DMS 273 (cell line): ENCODE results near the gene DYNLL1.

Experiments
- DNase-seq: peaks from one replicate; lab custom pipeline; 2025; ENCODE audit not compliant: unreplicated experiment; lab: John Stamatoyannopoulos, UW

Gene DYNLL1

DNA sequence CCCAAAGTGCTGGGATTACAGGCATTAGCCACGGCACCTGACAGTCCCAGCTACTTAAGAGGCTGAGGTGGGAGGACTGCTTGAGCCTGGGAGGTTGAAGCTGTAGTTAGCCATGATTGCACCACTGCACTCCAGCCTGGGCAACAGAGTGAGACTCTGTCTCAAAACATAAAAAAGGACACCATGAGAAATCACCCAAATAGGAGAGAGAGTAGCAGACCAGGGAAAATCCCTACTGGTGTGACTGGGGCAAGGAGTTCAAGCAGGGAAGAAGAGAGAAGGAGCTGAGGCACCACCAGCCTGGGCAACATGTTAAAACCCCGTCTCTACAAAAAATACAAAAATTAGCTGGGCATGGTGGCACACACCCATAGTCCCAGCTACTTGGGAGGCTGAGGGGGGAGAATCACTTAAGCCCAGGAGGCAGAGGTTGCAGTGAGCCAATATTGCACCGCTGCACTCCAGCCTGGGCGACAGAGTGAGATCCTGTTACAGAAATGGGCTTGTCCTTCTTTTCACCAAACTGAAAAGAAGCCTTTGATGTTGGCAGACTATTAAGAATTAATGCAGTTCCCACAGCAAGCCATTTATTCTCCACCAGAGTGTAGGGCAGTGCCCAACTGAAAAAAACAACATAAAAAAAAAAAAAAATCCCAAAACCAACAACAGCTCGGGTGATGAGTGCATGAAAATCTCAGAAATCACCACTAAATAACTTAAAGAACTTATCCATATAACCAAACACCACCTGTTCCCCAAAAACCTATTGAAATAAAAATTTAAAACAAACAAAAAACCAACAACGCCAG lies 21.9 kb upstream of the DYNLL1 start:
- DNase-seq: no peak

GRCh38 chr12:120474616-120474960 lies 21.3 kb upstream of the DYNLL1 start:
- peak; percentile 30 for DNase-seq

DNA sequence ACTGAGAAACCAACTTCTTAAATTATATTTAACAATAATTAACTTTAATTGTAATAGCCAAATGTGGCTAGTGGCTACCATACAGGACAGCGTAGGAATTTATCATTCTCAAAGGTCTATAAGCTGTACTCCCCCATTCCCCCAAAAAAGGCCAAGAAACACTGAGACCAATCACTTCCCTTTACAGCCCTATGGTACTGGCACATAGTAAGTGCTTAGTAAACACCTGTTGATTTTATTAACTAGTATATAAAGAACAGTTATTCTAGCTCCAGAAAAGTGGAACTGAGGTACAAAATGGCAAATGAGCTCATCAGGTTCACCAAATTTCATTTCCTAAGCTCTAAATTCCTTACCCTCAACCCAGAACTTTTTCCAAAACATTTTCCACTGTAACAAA lies 20.3 kb upstream of the DYNLL1 start:
- DNase-seq: no peak

DNA sequence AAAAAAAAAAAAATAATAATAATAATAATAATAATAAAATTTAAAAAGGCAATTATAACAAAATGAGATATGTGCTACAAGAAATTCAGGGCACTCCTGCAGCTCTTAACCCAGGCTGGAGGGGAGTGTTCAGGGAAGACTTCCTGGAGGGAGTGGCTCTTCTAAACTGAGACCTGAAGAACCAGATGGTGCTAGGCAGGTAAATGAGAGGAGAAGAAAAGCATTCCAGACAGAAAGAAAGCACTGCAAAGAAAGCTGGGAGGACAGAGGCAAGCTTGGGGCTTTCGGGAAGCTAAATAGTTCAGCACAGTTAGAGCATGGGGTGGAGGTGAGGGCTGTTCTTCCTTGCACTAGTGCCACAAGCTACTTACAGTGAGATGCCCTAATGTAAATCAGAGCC lies 16.5 kb upstream of the DYNLL1 start:
- DNase-seq: no peak

- DNase-seq: no peak
Measured at GRCh38 chr12:120480211-120480610, 15.7 kb upstream of the DYNLL1 start.

DNA sequence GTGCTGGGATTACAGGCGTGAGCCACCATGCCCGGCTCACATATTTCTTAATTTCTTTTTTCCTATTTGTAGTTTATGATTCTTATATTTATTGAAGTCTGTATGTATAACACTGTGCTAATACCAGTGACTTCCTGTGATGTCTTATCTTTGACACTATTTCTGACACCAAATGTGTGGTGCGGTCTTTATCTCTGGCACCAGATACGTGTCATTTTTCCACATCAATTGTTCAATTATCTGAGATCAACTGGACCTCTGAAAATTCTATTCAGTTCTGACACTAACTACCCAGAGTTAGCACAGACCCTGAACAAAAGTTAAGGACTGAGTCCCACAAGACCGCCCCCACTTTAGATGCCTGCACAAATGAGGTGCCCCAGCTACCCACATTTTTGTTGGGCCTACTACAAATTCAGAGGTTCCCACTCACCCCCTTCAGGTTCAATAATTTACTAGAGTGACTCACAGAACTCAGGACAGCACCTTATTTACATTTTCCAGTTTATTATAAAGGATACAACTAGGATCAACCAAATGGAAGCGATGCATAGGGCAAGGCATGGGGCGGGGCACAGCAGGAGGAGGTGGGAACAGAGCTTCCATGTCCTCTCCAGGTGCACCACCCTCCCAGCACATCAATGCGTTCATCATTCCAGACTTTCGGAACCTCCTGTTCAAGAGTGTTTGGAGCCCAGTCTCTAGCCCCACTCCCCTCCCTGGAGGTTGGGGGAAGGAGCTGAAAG lies 14.7 kb upstream of the DYNLL1 start:
- DNase-seq: no peak

- no peak for DNase-seq
Measured at GRCh38 chr12:120483621-120484020, 12.3 kb upstream of the DYNLL1 start.

DNA sequence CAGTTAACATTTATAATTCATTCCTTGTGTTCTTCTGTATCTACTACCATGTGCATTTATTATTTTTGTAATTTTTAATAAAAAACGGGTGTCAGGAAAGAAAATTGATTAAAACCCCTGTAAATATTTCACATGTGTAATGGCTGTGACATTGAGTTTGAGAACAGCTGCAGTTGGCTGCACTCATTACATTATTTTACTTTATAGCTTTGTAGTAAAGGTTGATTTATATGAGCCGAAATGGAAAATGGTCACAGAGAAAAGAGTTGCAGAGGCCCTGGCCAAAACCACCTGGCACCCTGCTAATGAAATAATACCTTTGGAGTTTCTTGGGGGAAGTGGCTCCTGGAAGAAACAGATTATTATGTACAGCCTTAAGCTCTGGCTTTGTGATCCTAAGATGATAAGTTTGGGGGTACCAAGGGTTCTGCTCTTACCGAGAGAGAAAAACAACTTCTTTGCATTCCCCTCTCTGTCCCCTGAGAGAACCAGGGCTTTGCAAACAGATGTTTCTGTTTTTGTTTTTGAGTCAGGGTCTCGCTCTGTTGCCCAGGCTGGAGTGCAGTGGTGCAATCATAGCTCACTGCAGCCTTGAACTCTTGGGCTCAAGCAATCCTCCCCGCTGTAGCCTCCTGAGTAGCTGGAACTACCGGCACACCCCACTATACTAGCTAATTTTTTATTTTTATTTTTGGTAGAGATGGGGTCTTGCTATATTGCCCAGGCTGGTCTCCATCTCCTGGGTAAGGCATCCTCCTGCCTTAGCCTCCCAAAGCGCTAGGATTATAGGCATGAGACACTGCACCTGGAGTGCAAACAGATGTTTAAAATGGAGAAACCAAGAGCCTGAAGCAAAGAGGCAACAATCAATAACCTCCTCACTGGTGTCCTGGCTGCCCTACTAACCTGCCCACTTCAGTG lies 9.7 kb upstream of the DYNLL1 start:
- DNase-seq: no peak

- peak; percentile 31 for DNase-seq
Measured at GRCh38 chr12:120487552-120487951, 8.4 kb upstream of the DYNLL1 start.

DNA sequence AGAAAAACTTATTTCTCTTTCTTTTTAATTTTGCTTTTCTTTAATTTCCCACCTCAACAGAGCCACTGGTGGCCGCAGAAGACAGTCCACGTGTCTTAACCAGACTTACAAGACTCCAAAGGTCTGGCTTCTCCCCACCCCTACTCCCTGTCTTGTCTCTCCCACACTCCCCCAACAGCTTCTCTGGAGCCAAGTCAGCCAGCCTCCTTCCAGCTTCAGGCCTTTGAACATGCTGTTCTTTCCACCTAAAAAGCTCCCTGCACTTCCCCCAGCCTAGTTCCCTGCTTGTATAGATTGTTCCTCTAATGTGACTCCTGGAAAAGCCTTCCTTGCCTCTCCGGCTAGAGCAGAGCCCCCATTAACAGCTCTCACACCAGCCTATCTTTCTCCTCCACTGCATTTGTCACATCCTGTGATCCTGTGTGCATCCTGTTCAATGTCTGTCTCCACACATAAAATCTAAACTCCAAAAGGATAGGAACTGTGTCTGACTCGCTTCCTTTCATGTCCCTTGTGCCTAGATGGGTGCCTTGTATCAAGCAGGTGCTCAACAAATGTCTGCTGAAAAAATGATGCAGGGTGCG lies 7.8 kb upstream of the DYNLL1 start:
- DNase-seq: no peak

DNA sequence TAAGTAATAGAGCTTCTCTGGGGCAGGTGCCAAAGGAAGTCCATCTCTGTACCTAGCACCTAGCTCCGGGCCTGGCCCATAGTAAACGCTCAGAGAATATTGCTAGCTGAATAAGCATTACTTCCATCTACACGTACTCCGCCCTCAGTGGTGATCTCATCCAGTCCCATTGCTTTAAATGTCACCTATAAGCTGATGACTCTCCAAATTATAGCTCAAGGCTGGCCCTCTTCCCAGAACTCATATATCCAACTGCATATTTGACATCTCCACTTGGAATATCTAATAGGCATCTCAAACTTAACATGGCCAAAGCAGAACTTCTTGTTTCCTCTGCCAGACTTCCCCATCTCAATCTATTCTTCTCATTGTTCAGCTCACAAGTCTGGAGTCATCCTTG lies 6.9 kb upstream of the DYNLL1 start:
- DNase-seq: peak; percentile 10

GRCh38 chr12:120490325-120490724 lies 5.6 kb upstream of the DYNLL1 start:
- no peak for DNase-seq

DNA sequence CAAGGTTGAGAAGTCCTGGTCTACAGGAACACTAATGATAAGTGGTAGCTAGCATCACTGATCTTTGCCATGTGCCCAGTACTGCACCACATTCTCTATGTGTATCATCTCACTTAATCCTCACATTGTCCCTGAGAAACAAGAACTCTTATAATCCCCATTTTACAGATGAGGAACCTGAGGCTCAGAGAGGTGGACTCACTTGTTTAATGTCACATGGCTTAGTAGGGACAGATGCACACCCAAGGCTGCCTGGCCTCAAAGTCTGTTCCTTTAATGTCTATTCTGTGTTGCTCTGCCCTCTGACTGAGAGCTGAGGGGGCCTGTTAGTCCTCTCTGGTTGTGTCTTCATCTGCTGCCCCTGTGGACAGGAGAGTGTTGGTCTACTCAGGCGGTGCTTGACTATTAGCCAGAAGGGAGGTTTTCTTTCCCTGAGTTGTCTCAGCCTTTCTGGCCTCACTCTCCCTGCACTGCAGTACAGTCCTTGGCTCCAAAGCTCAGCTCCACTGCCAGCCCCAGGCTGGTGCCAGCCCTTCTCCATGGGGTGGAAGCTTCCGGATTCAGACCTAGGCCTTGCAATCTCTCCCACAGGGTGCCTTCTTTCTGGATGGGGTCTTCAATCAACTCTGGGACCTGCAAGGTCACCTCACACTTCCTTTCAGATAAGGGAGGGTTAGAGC lies 4.9 kb upstream of the DYNLL1 start:
- DNase-seq: no peak

DNA sequence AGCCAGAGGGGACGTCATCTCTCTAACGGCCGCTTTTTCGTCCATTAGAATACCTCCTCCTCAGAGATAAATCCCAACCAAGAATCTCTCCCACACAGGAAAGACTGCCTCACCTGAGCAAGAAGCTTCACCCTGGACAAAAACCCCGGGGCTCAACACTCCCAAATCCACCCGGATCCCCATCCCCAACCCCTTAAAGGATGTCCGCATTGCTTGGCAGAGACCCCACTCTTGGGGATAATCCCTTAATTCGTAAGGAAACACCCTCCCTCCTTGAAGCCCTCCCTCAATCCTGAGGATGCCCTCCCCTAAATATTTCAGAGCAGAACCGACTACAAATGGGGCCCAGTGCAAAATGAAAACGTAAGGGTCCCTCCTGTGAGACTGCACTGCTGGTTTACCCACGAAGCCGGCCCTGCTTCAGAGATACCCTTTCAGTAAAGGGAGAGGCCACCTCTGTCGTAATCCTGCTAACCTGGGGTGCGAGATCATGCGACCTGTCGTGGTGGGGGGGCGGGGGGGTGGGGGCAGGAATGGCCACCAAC lies 655 bp upstream of the DYNLL1 start:
- peak; percentile 40 for DNase-seq

DNA sequence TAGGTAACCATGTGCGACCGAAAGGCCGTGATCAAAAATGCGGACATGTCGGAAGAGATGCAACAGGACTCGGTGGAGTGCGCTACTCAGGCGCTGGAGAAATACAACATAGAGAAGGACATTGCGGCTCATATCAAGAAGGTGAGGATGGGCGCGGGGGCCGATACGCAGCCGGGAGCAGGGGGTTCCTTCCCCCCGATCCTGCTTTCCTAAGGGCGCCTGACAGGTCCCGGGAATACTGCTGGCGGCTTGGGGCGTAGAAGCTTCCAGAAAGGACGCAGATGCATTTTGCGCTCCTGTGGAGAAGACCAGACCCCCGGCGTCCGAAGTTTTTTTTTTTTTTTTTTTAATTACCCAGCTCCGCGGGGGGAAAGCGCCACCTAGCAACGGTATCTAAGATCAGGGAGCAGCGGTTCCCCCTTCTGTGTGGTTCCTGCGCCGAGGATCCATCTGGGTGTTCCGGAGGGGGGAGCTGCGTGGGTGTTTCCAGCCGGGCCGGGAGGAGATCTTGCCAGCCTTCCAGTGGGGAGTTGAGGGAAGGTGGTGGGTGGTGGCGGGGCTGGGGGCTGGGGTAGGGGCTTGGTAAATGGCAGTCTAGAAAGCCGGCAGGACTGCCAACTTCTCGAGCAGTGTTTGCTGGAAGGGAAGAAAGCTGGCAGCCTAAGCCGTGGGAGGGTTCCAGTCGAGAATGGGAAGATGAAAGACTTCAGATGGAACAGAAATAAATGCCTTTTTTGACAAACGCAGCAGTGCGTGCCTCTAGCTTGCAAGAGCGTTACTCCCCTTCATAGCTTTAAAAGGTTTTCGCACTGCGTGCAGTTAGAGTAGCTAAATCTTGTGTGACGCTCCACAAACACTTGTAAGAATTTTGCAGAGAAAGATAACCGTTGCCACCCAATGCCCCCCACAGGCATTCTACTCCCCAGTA lies 764 bp downstream of the DYNLL1 start:
- DNase-seq: peak; percentile 67

GRCh38 chr12:120497524-120498150 lies 1.7 kb downstream of the DYNLL1 start:
- no peak for DNase-seq

DNA sequence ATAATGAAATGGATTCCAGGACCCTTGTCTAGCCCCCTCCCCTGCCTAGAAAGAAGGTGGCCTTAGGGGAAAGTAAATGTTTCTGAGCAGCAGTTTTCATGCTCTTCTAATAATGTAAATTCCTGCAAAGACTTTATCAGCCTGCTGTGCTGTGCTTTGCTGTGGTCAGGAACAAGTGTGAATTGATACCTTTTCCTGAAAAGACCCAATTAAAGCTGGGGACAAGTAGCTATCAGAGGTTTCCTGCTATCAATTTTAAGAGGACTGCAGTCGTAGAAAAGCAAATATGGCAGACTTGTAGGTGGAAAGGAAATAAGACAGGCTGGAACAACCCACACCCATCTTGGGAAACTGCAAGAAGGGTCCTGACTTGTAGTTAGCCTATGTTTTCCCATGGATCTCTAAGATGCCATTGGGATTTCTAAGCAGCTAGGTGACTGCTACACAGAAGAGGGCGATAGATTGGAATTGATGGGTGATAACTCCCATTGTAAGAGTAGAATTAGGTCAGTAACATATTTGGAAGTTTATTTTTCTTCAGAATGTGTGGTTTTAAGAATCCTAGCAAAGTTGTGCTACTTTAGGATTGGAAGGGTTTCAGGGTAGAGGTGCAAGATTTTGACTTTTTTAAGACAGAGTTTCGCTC lies 3.1 kb downstream of the DYNLL1 start:
- DNase-seq: no peak

- DNase-seq: no peak
Measured at GRCh38 chr12:120500581-120500980, 4.7 kb downstream of the DYNLL1 start.
